ENCODE results near the gene CCDC92B.

The CCDC92B gene

DNA sequence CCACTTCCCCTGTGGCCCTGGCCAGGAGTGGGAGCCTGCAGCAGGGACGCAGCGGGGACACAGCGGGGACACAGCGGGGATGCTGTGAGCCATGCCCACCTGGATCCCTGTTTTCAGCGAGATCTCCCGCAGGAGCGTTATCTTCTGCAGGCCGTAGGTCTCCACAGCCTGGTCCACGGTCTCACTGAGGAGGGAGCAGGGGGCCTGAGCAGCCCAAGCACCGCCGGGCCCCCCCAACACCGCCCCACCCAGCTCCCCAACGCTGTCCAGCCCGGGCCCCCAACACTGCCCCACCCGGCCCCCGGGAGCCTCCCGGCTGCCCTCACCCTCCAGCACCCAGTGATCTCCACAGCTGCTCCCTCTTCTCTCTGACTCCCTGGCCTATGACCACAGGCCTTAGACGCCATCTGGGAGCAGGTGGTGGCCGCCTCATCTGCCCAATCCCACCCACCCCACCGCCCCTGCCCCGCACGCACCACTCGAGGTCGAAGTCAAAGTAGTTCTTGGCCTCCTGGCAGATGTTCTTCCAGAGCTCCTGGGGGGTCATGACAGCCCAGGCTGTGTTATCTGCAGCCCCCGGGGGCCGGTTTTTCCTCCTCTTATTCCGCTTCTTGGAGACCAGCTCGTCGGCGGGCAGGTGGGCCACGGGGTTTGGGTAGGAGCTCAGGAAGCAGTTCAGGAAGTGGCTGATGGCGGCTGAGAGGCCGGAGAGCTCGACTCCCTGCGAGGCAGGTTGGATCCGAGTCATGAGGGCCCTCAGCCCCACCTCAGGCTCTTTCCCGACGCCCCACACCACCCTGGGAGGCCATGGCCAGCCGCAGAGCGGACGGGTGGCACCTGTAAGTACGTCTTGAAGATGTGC lies 54.8 kb downstream of the CCDC92B start:
- no peak for TF ChIP-seq CTCF (conservative IDR thresholded peaks at IDR 0.05)
- H3K27ac ChIP-seq: no peak overlapping the region

GRCh38 chr17:2693561-2694380 lies 55.7 kb downstream of the CCDC92B start:
- no peak for TF ChIP-seq CTCF (conservative IDR thresholded peaks at IDR 0.05)
- no peak overlapping the region for H3K27ac ChIP-seq

DNA sequence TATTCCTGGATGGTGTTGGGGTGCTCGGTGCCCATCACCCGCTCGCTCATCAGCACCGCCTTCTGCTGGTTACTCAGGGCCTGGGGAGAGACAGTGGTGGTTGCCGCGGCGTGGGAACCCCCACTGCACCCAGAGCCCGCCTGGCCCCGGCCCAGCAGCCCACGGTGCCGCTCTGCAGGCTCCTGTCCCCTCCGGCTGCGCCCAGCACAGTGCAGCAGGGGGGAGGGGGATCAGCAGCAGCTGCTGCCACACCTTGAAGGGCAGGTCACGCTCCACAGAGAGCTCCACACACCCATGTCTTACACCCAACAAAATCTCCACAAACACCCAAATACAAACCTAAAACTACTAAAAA lies 56.7 kb downstream of the CCDC92B start:
- no peak overlapping the region for H3K27ac ChIP-seq
- TF ChIP-seq CTCF (conservative IDR thresholded peaks at IDR 0.05): no peak

DNA sequence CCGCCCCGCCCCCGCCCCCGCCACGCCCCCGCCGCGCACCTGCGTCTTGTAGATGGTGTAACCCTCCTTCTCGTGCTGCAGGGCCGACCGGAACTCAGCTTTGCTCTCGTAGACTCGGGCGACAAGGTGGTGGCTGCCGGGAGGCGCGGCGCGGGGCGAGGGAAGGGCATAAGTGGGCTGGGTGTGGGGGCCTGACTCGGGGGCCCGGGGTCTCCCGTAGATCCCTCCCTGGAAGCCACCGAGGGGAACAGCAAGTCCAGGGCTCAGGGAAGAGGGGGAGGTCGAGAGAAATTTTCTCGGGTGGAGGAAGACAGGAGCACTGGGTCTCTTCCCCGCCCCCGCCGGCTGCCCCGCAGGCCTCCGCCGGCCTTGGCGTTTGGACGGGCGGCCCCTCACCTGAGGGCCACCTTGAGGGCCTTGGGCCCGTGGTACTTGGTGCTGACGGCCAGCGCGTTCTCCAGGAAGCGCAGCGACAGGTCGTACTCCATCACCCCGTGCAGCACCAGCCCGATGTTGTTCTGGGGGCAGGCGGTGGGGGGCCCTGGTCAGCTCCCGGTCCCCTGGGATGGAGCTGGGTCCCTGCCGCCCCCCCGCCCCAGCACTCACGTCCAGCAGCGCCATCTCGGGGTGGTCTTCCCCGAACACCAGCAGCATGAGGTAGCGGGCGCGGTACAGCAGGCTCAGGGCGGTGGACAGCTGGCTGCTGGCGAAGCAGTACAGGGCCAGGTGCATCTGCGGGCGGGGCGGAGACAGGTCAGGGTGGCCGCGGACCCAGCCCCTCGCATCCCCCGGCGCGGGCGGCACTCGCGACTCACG lies 57.3 kb downstream of the CCDC92B start:
- no peak overlapping the region for H3K27ac ChIP-seq
- no peak for TF ChIP-seq CTCF (conservative IDR thresholded peaks at IDR 0.05)

GRCh38 chr17:2691069-2691871 lies 58.2 kb downstream of the CCDC92B start:
- no peak for TF ChIP-seq CTCF (conservative IDR thresholded peaks at IDR 0.05)
- no peak overlapping the region for H3K27ac ChIP-seq

GRCh38 chr17:2690165-2691068 lies 59.0 kb downstream of the CCDC92B start:
- no peak for TF ChIP-seq CTCF (conservative IDR thresholded peaks at IDR 0.05)
- no peak overlapping the region; the same call in 1 of the 2 replicates for H3K27ac ChIP-seq

All from VCaP (cell line).